GM19372 (cell line): Measurements from ENCODE around the gene CSAD.
A peak's percentile ranks its signal among the peaks of the same experiment; 100 is the strongest.
"Not testable (repeated sequence)": the region's sequence is repeated elsewhere in the genome, so short reads cannot be mapped to it uniquely, and the experiment has no call there.

ENCODE experiments used
- ATAC-seq: cut with Tn5 transposase; IDR thresholded peaks from one replicate; pipeline ENCODE4 v1.9.1; 2021; ENCODE audit warnings: mild to moderate bottlenecking, low read depth, moderate library complexity; ENCODE audit not compliant: unreplicated experiment

Gene CSAD

DNA sequence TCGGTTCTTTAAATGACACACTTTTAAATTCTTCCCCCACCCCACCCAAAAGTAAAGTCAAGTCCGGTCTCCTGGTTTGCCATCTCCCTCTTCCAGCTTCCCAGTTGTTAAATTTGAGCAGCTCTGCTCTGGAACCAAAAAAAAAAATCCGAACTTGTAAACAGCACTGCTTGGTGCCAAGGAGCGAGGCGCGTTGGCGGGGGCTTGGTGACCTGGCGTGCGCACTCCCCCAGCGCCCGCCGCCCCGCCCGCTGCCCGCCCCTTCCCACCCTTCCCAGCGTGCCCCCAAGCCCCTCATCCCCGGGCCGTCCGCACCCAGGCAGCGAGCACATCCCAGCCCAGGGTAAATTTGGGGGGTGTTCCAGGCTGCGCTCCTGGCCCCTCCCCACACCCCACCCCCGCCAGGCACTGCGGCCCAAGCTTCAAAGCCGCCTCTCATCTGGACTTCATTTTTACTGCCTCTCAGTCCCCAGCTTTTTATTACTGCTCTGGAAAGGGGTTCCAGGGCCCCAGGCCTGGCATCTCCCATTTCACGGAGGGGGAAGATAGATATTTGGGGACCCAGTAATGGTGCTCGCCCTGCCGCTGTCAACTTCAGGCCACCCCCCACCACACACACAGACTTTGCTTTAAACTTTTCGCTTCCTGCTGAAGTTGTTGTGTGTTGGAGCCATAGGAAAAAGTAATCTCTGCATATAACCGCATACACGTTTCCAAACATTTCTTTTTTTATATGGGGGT is 38.0 kb upstream of the CSAD start:
- no peak for ATAC-seq

DNA sequence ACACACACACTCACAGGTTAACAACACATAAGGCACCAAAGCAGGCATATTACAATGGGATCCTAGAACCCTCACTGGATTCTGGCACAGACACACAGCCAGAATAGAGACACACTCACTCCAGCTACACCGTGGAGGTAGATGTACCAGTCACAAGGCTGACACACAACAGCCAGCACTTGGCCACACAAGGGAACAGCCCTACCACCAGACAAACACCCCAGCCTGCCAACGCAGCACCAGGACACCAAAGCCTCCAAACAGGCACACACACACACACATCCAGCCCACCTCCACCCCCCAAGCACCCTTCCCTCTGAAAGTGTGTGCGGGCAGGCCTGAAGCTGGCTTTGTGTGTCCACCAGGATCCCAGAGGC is 37.2 kb upstream of the CSAD start:
- no peak for ATAC-seq

DNA sequence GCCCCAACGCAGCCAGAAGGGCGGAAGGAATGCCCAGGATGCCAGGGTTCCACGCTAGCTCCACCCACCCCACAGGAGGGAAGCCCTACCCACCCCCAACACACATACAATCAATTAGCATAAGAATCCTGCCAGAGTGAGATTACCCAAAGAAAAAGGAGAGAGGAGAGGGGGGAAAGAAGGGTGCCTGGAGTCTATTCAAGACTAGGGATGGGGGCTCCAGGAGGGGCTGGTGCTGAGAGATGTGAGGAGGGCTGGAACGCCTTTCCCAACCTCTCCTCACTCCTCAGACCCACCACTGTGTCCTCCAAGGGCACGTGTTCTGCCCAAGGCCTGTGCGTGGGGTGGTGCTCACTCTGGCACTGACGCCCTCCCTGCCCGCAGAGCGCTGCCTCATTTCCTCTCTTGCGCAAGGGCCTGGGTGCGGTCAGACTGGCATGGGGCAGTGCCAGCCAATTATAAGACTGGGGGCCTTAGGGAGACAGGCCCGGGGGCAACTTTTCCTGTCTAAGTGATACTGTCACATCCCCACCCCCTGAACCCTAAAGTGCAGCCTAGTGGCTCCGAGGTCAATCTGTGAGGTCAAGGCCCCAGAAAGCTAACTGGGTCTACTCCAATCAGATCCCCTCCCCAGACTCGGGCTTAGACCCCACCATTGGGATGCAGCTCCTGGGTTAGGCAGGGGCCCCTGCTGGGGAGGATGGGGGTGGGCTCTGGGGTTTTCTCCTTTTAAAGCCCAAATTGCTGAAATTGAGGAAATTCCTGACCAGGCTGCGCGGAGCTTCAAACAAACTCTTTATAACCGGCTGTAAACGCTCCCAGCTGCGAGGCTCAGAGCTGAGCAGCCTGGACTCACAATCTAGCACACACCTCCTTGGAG is 36.6 kb upstream of the CSAD start:
- ATAC-seq, result no peak

DNA sequence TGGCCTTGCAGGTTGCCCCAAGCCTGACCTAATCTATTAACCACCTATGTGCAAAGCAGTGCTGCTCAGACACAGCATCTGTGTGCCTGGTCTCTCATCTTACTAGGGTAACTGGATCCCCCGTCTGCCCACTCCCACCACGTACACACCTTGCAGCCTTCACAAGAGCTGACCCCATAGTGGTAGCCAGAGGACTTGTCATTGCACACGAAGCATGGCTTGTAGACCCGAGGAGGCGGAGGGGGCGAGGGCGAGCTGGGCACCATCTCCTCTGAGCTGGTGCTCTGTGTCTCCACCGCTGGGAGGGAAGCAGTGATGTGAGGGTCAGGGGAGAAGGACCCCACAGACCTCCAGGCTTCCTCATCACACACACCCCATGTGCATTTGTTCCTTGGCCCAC is 34.8 kb upstream of the CSAD start:
- ATAC-seq, result no peak

DNA sequence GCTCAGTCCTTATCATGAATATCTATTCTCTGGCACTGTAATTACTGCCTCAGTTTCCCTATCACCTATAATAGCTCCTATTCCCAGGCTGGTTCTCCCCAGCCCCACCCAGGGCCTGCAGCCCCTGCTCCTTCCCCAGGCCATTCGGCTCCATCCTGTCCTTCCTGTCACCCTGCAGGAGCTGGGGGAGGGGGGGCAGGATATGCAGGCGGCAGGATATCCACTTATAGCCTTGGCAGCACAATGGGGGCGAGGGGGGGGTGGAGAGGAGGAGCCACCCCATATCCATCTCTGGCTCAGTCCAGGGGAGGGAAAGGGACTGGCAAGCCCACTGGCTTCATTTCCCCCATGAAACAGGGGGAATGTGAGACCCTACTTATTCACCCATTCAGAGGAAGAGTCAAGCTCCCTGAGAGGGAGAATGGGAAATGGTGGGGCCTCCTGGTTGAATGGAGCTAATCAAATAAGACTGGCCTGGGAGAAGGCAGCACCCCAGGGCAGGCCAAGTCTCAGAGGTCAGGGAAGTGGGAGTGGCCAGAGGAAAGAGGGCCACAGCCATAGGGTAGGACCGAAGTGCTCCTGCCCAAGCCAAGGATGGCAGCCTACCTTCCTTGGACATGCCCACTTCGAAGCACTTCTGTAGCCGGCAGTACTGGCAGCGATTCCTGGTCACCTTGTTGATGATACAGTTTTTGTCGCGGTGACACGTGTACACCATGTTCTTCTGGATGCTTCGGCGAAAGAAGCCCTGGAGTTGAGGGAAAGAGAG is 34.1 kb upstream of the CSAD start:
- ATAC-seq, result no peak

DNA sequence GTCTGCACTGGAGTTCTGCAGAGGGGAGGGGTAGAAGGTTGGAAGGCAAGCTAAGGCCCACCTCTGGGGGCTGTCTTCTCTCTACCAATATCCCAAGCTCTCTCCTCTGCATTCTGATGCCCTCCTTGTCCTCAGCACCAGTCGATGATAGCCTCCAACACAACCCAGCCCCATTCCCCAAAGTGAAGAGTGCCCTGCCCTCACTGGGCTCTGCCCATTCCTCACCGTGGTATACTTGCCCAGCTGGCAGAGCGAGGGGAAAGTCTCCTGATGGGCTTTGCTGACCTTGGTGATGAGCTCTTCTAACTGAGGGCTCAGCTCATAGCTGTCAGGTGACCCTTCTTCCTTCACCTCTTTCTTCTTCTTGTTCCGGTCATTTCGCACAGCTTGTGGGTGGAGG is 33.5 kb upstream of the CSAD start:
- no peak for ATAC-seq

DNA sequence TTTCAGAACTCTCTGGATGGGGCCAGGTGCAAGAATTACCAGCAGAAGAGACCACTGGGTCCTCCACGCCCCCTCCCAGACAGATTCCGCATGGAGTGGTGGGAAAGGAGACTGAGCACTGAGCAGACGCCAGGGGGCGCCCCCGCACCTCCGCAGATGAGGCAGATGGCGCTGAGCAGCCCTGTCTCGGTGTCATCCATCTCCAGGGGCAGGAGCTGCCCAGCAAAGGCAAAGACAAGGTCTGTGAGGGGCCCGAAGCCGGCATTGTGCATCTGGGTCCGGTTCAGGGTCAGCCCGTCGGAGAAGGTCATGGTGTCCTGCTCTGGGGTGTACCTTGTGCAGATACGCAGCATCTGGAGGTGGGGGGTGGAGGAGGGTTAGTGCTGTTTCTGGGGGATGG is 32.6 kb upstream of the CSAD start:
- ATAC-seq, result no peak

DNA sequence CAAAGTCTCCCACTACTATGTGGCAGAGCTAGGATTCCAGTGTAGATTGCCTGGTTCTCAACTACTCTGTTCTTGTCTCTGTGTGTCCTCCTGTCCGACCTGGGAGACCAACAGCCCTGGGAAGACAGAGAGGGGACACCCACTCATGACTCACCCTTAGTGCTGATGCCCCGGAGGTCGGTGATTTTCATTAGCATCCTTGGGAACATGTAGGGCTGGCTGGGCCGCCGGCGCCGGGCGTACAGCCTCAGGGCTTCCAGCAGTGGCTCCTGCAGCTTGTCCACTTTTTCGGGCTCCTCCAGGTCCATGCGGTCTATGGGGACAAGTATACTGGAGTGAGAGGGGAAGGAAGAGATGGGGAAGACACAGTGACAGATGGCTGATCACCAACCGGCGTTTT is 32.2 kb upstream of the CSAD start:
- ATAC-seq, result no peak

DNA sequence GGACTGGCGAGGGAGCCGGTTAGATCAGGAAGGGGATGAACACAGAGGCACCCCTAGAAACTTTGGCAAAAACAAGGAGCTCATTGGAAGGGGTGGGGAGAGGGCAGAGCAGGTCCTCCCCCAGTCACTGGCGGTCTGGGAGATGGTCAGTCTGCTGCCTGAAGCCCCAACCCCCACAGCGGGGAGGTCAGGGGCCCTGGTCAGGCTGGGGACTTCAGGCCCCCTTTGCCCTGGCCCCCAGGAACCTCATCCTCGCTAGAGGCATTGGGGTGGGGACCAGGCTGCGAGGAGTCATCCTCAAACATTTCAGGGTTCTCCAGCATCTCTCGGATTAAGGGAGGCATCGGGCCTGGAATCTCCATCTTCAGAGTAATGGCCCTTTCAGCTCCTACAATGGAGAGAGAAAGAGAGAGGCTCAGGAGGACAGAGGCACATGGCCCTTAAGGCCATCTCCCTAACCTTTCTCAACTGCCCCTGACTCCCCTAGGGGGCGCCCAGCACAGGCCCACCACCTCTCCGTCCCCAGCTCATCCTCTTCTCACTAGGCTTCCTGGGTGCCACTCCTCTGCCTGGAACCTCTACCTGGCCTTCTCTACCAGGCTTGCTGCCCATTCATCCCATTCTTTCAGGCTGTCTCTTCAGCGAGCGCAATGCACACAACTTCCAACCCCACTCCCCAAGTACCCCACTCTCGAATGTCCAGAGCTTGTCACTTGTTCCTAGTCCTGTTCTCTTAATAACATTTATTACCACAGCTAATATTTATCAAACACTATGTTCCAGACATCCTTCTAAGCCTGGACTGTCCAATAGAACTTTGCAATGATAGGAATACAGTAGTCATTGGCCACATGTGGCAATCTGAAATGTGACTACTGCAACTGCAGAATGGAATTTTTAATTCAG is 31.0 kb upstream of the CSAD start:
- ATAC-seq, result no peak

DNA sequence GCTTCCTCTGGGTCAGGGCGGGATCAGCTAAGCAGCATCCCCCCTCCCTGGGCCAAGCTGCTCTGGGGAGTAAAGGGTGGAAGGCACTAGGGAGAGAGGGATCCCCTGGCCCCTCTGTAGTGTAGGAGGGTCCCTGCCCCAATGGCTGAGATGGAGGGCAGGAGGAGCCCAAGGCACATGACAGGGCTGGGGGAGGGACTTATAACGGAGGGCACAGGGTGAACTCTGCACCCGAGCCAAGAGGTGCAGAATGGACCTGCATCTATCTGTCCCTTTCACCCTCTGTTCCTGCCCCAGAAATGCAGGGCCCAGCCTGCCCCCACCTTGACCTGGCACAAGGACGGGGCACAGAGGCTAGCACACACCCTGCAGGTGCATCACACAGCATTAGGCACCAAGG is 30.1 kb upstream of the CSAD start:
- ATAC-seq, result no peak

DNA sequence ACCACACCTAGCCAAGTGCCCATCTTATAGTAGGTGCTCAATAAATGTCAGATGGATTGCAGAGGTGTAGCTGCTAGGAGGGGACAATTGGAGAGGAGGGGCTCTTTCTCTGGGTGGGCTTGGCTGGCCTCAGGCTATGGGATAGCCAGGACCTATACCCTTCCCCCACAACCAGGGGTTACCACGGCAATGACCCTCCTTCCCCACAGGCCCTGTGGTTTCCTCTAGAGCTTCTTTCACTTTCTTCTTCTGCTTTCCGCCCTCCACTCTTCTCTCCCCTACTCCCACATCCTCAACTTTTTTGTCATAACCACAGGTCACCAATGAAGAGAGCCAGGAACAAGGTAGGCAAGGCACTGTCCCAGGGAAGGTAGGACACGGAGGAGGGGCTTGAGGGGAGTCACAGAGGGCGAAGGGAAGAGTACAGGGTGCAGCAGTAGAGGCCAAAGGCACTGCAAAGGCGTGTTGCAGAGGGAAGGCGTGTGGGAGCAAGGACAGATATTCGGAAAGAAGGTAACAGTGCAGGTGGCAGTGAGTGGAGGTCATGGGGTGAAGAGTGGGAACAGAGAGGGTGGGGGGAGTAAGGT is 28.2 kb upstream of the CSAD start:
- no peak for ATAC-seq

DNA sequence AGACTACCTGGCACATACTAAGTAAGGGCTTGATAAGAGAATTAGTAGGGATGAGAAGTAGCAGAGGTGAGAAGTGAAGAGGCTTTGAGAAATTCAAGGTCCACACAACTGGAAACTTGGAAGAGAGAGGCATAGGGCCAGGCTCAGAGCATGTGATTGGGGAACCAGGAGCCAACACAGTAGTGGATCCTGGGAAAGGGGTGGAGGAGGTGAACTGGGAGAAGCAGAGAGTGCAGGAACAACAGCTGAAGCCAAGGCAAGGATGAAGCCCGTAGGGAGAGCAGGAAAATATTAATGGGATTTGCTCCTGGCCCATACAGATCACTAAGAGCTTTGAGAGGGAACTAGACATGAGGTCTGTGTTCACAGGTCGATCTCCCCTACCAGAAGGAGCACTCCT is 27.7 kb upstream of the CSAD start:
- no peak for ATAC-seq

DNA sequence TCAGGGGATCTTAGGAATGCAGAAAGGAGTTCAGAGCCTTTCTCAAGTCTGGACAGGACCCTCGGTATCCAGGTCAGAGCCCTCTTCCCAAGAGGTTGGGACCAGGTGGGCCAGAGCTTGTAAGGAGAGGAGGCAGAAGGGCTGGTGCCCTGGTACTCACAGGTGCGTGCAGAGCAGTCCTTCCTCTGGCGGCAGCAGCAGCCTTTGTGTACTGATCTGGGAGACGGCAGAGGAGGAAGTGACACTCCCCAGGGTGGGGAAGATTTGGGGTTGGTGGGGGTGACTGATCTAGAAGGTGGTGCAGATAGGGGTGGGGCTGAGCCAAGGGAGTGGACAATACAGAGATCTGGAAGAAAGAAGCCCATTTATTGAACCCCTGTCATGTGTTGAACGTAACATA is 26.3 kb upstream of the CSAD start, which contains the start of gene ITGB7:
Gene ITGB7 (minus strand): TSS at position 210 of the 400 bp plus-strand sequence. CDS start 6,808 bp downstream, outside the sequence.
- peak; percentile 51 for ATAC-seq

DNA sequence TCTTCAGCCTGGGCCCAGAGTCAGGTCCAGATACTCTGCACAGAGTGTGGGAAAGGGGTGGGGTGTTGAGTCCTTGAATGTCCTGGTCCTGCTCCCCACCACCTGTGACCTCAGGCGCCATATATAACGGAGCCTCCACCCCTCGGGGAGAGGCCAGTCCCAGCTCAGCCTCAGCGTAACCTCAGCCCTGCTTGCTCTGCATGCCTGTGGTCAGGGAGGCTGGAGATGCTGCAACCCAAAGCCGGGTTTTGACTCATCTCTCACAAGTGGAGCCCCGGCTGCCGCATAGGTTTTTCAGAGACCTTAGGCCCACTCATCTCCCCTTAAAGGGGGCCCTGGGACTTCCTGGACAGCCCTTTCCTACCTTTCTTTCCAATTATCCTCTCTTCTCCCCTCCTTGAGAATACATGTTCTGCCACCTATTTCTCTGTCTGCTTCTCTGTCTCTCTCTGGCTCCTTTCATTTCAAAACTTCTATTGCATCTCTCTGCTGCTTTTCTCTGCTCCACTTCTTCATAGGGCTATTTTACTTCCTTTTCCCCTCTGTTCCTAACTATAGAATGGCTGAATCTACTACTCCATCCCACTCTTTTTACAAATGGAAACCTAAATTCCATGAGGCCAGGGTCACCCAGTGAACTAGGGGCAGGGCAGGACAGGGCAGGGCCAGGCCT is 25.2 kb upstream of the CSAD start:
- ATAC-seq, result peak; percentile 65

DNA sequence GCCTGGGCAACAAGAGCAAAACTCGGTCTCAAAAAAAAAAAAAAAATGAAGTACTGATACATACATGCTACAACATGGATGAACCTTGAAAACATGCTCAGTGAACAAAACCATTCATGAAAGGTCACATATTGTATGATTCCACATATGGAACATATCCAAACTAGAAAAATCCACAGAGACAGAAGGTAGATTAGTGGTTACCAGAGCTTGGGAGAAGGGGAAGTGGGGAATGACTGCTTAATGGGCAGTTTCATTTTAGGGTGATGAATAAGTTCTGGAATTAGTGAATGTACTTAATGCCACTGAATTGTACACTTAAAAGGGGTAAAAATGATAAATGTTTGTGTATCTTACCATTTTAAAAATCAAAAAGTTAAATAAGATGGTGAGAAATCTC is 23.6 kb upstream of the CSAD start:
- ATAC-seq, result no peak

DNA sequence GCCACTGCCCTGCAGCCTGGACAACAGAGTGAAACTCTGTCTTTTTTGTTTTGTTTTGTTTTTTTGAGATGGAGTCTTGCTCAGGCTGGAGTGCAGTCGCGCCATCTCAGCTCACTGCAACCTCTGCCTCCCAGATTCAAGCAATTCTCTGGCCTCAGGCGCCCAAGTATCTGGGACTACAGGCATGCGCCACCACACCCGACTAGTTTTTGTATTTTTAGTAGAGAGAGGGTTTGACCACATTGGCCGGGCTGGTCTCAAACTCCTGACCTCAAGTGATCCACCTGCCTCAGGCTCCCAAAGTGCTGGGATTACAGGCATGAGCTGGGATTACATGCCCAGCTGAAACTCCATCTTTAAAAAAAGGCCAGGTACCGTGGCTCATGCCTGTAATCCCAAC is 21.6 kb upstream of the CSAD start:
- not testable (repeated sequence) for ATAC-seq

DNA sequence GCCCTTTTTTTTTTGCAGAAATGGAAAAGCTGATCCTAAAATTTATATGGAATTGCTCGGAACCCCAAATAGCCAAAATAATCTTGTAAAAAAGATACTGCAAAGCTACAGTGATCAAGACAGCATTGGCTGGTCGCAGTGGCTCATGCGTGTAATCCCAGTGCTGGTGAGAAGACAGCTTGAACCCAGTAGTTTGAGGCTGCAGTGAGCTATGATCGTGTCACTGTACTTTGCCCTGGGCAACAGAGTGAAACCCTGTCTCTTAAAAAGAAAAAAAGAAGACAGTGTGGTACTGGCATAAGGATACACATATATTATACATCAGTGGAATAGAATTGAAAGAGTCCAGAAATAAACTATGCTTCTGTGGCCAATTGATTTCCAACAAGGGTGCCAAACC is 20.9 kb upstream of the CSAD start:
- ATAC-seq, result no peak

DNA sequence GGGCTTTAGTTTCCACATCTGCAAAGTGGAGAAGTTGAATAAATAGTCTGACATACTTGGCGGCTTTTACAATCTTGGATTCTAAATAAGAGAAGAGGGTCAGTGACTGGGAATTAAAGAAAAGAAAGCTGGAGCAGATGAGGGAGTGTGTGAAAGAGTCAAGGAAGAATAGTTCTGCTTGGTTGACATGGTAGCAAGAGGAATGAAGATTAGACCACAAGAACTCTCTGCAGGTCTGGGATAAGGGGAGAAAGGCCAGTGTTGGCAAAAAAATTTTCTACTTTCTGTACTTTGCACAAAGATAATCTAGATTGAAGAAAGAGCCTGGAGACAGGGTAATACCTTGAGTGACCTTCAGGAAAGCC is 20.4 kb upstream of the CSAD start:
- no peak for ATAC-seq

DNA sequence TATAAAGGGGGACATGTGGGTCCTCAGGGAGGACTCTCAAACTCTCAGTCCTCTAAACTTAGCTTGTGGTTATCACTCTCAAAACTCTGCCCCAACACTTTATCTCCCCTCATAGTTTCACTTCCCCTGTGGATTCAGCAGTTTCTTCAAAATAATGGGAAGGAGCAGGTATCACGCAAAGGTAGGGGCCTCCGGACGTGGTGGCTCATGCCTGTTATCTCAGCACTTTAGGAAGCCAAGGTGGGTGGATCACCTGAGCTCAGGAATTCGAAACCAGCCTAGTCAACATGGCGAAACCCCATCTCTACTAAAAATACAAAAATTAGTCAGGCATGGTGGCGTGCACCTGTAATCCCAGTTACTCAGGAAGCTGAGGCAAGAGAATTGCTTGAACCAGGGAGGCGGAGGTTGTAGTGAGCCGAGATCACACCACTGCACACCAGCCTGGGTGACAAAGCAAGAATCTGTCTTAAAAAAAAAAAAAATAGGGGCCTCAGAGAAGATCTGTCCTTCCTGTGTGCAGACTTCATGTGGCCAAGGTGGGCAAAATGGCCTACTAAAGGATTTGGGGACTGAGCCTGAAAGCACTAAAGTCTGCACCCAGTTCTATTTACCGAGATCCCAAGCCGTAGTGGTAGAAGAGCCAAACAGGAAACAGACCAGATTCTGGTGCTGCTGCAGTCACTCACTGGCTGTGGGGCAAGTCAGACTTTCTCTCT is 19.9 kb upstream of the CSAD start:
- peak; percentile 63 for ATAC-seq
